ENCODE results near the gene PLEKHG4. TPM values are rescaled to one million over a fixed set of nuclear protein-coding genes. Genes with fewer than 3 reads are reported as not detected.

The PLEKHG4 gene
- total RNA-seq, 1 experiment from 2014 or later = 32.7 TPM

GRCh38 chr16:67280090-67281015 lies 1.0 kb downstream of the PLEKHG4 start:
- POLR2A ChIA-PET = interaction anchor here (0.6 kb wide), 1 partner anchor 246 kb away, joined by 3 read pairs; no protein-coding TSS in a partner anchor

GRCh38 chr16:67281536-67282446 lies 2.5 kb downstream of the PLEKHG4 start:
- intact Hi-C loops (cut with micrococcal nuclease) = no loop called here
- BruUV-seq (replicated peaks) = no TSS peak
- H3K27me3 Mint-ChIP-seq (ENCODE audit: insufficient read depth, unreplicated experiment) = no peaks in the 10 kb centered on the region
- POLR2A ChIA-PET = interaction anchor here (0.6 to 1.3 kb wide), 2 partner anchors 12 to 247 kb away, joined by 3 read pairs; no protein-coding TSS in a partner anchor
- CTCF ChIA-PET = interaction anchor here (0.6 to 3.2 kb wide), 5 partner anchors 21 to 280 kb away, joined by 3 to 12 read pairs (median 4); partner anchors contain the start of genes CTCF and ZDHHC1
- no peak overlapping the region for H3K4me3 Mint-ChIP-seq (ENCODE audit: unreplicated experiment)
- no peak for DNase-seq (ENCODE audit: unreplicated experiment)
- TF ChIP-seq CTCF (IDR thresholded peaks at IDR 0.05; ENCODE audit: unreplicated experiment) = no peak
- H3K36me3 Mint-ChIP-seq (ENCODE audit: insufficient read depth, unreplicated experiment) = peaks cover 20% of the 10 kb centered on the region
- H3K27ac Mint-ChIP-seq (ENCODE audit: low read depth, unreplicated experiment) = no peak overlapping the region
- H3K4me1 Mint-ChIP-seq (ENCODE audit: insufficient read depth, unreplicated experiment) = peaks cover 27% of the 10 kb centered on the region
- H3K9me3 Mint-ChIP-seq (ENCODE audit: unreplicated experiment) = no peaks in the 10 kb centered on the region

More at GRCh38 chr16:67280090-67281015, 1.0 kb downstream of the PLEKHG4 start:
- Mint-ChIP-seq H3K4me1 (ENCODE audit: insufficient read depth, unreplicated experiment) (peaks cover 33% of the 10 kb centered on the region), H3K4me3 (ENCODE audit: unreplicated experiment) (peak overlapping the region; percentile 74), H3K9me3 (ENCODE audit: unreplicated experiment) (no peaks in the 10 kb centered on the region), H3K27ac (ENCODE audit: low read depth, unreplicated experiment) (no peak overlapping the region), H3K27me3 (ENCODE audit: insufficient read depth, unreplicated experiment) (no peaks in the 10 kb centered on the region), H3K36me3 (ENCODE audit: insufficient read depth, unreplicated experiment) (peaks cover 27% of the 10 kb centered on the region)
- DNase-seq (ENCODE audit: unreplicated experiment) = no peak
- TF ChIP-seq CTCF (IDR thresholded peaks at IDR 0.05; ENCODE audit: unreplicated experiment) = no peak
- CTCF ChIA-PET = interaction anchor here (0.5 to 3.2 kb wide), 8 partner anchors 10 to 282 kb away, joined by 3 to 12 read pairs (median 4); partner anchors contain the start of genes CTCF and ZDHHC1
- no TSS peak for BruUV-seq (replicated peaks)
- intact Hi-C loops (cut with micrococcal nuclease) = no loop called here

GRCh38 chr16:67282447-67282805 lies 3.1 kb downstream of the PLEKHG4 start:
- H3K9me3 Mint-ChIP-seq (ENCODE audit: unreplicated experiment) = no peaks in the 10 kb centered on the region
- no TSS peak for BruUV-seq (replicated peaks)
- H3K36me3 Mint-ChIP-seq (ENCODE audit: insufficient read depth, unreplicated experiment) = peaks cover 14% of the 10 kb centered on the region
- no peak for TF ChIP-seq CTCF (IDR thresholded peaks at IDR 0.05; ENCODE audit: unreplicated experiment)
- ChIA-PET CTCF (interaction anchor here (0.7 to 3.2 kb wide), 3 partner anchors 14 to 170 kb away, joined by 3 to 12 read pairs (median 3); no protein-coding TSS in a partner anchor), POLR2A (interaction anchor here (0.8 to 1.3 kb wide), 2 partner anchors 13 to 18 kb away, joined by 3 to 5 read pairs; no protein-coding TSS in a partner anchor)
- DNase-seq (ENCODE audit: unreplicated experiment) = no peak
- H3K4me3 Mint-ChIP-seq (ENCODE audit: unreplicated experiment) = no peak overlapping the region
- H3K27ac Mint-ChIP-seq (ENCODE audit: low read depth, unreplicated experiment) = no peak overlapping the region
- peaks cover 20% of the 10 kb centered on the region for H3K4me1 Mint-ChIP-seq (ENCODE audit: insufficient read depth, unreplicated experiment)
- H3K27me3 Mint-ChIP-seq (ENCODE audit: insufficient read depth, unreplicated experiment) = no peaks in the 10 kb centered on the region
- intact Hi-C loops (cut with micrococcal nuclease) = no loop called here

Measured in MCF 10A (cell line).